Measurements from ENCODE around the gene PIGW. TPM values are rescaled to one million over a fixed set of nuclear protein-coding genes. Genes with fewer than 3 reads are reported as not detected.

The PIGW gene
- total RNA-seq, 2 experiments from 2014 or later: 3.3 to 3.4 TPM

DNA sequence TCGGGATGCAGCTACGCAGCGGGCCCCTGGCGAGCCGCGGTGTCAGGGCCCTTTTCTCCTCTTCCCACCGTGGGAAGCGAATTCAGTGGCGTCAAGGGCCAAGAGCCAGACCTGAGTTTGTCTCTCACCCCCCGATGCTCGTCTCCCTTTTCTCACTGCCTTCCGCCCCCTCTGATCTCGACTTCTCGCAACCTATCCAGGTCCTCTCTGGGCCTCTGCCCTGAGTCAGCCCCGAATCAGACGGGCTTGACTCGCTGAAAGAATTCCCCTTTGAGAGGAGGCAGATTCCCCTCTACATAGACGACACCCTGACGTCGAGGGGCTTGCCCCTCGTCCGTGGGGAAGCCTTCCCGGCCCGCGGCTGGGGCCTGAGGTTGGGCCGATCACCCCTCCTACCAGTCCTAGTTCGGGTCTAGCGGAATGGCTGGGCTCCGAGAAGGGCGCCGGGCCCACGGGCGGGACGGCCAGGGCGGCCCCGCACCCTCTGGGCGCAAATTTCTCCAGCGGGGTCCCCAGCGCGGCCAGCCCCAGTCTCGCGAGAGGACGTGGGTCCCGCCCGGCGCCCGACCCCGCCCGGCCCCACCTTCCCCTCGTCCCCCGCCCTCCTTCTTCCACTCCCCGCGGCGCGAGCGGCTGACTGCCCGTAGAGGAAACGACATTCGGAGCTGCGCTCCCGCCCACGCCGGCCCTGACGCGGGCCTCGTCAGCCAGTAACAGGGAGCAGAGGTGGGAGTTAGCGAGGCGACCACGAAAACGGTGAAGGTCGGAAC, 9.7 kb downstream of the PIGW start, which contains the start of gene GGNBP2:
Gene GGNBP2 (plus strand): TSS at position 613 of the 770 bp plus-strand sequence. CDS start 806 bp downstream, outside the sequence.
- Histone ChIP-seq H3K36me3 (ENCODE audit: insufficient read depth, low read length) (peaks cover 6% of the 10 kb centered on the region), H3K4me3 (ENCODE audit: low read length) (peak within 1 kb of the TSS; percentile 99), H3K27me3 (ENCODE audit: control insufficient read depth in 1 of 2, insufficient read depth in 2 of 2, low read length in 2 of 2) (no peaks in the 10 kb centered on the region), H3K9me3 (ENCODE audit: control insufficient read depth in 1 of 2, insufficient read depth in 1 of 2, low read length in 2 of 2) (no peaks in the 10 kb centered on the region), H3K4me1 (ENCODE audit: insufficient read depth, low read length) (peaks cover 34% of the 10 kb centered on the region), H3K27ac (ENCODE audit: low read depth in 1 of 2, low read length in 2 of 2) (peak within 1 kb of the TSS; percentile 96 to 99)
- Mint-ChIP-seq H3K4me3 (peak within 1 kb of the TSS; percentile 99), H3K36me3 (ENCODE audit: low read depth) (peaks cover 42% of the 10 kb centered on the region), H3K4me1 (ENCODE audit: low read depth) (peaks cover 44% of the 10 kb centered on the region), H3K27me3 (no peaks in the 10 kb centered on the region), H3K9me3 (no peaks in the 10 kb centered on the region), H3K27ac (peak within 1 kb of the TSS; percentile 97)
- DNase-seq: peak; percentile 84 to 97 (median 88)
- ChIA-PET POLR2A (interaction anchor here (0.9 to 4.0 kb wide), 8 partner anchors 10 to 736 kb away, joined by 3 to 145 read pairs (median 12); partner anchors contain the start of genes MRM1, MYO19, PIGW and TAF15), CTCF (interaction anchor here (0.8 to 2.1 kb wide), 4 partner anchors 8 to 62 kb away, joined by 3 to 18 read pairs (median 4); partner anchors contain the start of genes MYO19 and PIGW)
- intact Hi-C loops (cut with DNase I, micrococcal nuclease): loop anchor here (1.0 to 5.0 kb wide), 6 partner anchors 9 to 404 kb away; partner anchors contain the start of genes DHRS11 (in 2 of the 2), AATF (in 1 of the 2) and ZNHIT3 (in 1 of the 2)
- peak; percentile 57 for ATAC-seq (ENCODE audit: poor library complexity)
- TF ChIP-seq, protein P1, sequence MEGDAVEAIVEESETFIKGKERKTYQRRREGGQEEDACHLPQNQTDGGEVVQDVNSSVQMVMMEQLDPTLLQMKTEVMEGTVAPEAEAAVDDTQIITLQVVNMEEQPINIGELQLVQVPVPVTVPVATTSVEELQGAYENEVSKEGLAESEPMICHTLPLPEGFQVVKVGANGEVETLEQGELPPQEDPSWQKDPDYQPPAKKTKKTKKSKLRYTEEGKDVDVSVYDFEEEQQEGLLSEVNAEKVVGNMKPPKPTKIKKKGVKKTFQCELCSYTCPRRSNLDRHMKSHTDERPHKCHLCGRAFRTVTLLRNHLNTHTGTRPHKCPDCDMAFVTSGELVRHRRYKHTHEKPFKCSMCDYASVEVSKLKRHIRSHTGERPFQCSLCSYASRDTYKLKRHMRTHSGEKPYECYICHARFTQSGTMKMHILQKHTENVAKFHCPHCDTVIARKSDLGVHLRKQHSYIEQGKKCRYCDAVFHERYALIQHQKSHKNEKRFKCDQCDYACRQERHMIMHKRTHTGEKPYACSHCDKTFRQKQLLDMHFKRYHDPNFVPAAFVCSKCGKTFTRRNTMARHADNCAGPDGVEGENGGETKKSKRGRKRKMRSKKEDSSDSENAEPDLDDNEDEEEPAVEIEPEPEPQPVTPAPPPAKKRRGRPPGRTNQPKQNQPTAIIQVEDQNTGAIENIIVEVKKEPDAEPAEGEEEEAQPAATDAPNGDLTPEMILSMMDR (IDR thresholded peaks at IDR 0.05): no peak

DNA sequence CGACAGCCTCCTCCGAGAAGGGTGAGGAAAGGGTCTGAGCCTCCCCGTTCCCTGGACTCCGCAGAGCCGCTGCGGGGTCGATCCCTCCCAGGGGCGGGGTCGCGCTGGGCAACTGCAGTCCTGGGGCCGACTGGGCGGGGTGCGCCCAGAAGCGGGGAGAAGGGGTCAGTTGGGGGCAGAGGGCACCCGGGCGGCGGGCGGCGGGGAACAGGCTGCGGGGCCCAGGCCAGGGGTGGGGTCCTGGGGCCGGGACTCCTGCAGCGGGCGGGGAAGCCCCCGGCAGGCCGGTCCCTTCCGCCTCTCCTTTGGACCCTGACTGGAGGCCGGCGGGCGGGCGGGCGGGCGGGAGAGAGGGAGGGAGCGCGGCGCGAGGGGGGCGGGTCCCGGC, 10.3 kb downstream of the PIGW start:
- intact Hi-C loops (cut with DNase I, micrococcal nuclease): loop anchor here (1.0 to 5.0 kb wide), 5 partner anchors 10 to 404 kb away; partner anchors contain the start of genes DHRS11 (in 2 of the 2), AATF (in 1 of the 2) and ZNHIT3 (in 1 of the 2)
- ATAC-seq (ENCODE audit: poor library complexity): no peak
- Histone ChIP-seq H3K27me3 (ENCODE audit: control insufficient read depth in 1 of 2, insufficient read depth in 2 of 2, low read length in 2 of 2) (no peaks in the 10 kb centered on the region), H3K9me3 (ENCODE audit: control insufficient read depth in 1 of 2, insufficient read depth in 1 of 2, low read length in 2 of 2) (no peaks in the 10 kb centered on the region), H3K36me3 (ENCODE audit: insufficient read depth, low read length) (peaks cover 6% of the 10 kb centered on the region), H3K27ac (ENCODE audit: low read depth in 1 of 2, low read length in 2 of 2) (peak overlapping the region; percentile 96 to 99), H3K4me1 (ENCODE audit: insufficient read depth, low read length) (peaks cover 38% of the 10 kb centered on the region), H3K4me3 (ENCODE audit: low read length) (peak overlapping the region; percentile 99)
- ChIA-PET POLR2A (interaction anchor here (0.8 to 4.0 kb wide), 13 partner anchors 10 to 736 kb away, joined by 3 to 145 read pairs (median 9); partner anchors contain the start of genes AATF, MRM1, MYO19 and PIGW), CTCF (interaction anchor here (1.3 to 3.8 kb wide), 6 partner anchors 10 to 62 kb away, joined by 3 to 33 read pairs (median 10); partner anchors contain the start of genes MYO19 and PIGW)
- H3K27ac Mint-ChIP-seq: peak overlapping the region; percentile 97
- DNase-seq: no peak
- no peaks in the 10 kb centered on the region for H3K27me3 Mint-ChIP-seq
- H3K4me1 Mint-ChIP-seq (ENCODE audit: low read depth): peaks cover 46% of the 10 kb centered on the region
- peaks cover 40% of the 10 kb centered on the region for H3K36me3 Mint-ChIP-seq (ENCODE audit: low read depth)
- TF ChIP-seq, protein P1 (IDR thresholded peaks at IDR 0.05): no peak
- no peaks in the 10 kb centered on the region for H3K9me3 Mint-ChIP-seq
- H3K4me3 Mint-ChIP-seq: peak overlapping the region; percentile 99

All from CD4-positive, alpha-beta T cell (primary cell).